T-cell (primary cell): Measurements from ENCODE around the gene PARS2. TPM values are rescaled to one million over a fixed set of nuclear protein-coding genes. Genes with fewer than 3 reads are reported as not detected.

ENCODE experiments used
- ATAC-seq, 4 experiments: fragments of 200-7000 bp in 3 of 4; fragments of 150-1000 bp in 1 of 4; cut with Tn5 transposase; replicated peaks in 1 of 4; 1 replicate in 3 of 4; 2 replicates in 1 of 4; pipeline ENCODE4 v1.10.0; 2021; ENCODE audit warnings: moderate library complexity in 3 of 4, mild to moderate bottlenecking in 2 of 4, moderate number of reproducible peaks in 1 of 4
- CTCF ChIA-PET, 2 donors: fragments of 300-600 bp; sonication (Branson Sonifier 250); formaldehyde crosslinking; loops; one replicate each; lab custom pipeline; 2022; ENCODE audit warnings: antibody characterized with exemption in 2 of 2; lab: Charles Lee
- POLR2A ChIA-PET, 2 donors: fragments of 300-600 bp; sonication (Branson Sonifier 250); formaldehyde crosslinking; loops; one replicate each; lab custom pipeline; 2022; ENCODE audit warnings: antibody characterized with exemption in 2 of 2; lab: Charles Lee
- DNase-seq, 35 experiments: peaks; one replicate each; pipeline versions ENCODE4 v3.0.0 to v3.0.0-alpha.2; 2013 to 2023
- H3K27ac ChIP-seq: one replicate; pipeline ENCODE4 v1.5.1; 2013; ENCODE audit warnings: low read length
- H3K27me3 ChIP-seq, 2 experiments: replicated peaks in 1 of 2; 1 replicate in 1 of 2; 2 replicates in 1 of 2; pipeline versions ENCODE4 v1.6.1 to v1.7.0; 2013; ENCODE audit warnings: low read length in 1 of 2, mixed read lengths in 1 of 2; ENCODE audit not compliant: control insufficient read depth in 2 of 2, insufficient read depth in 2 of 2; ENCODE audit errors: extremely low read depth in 1 of 2
- H3K36me3 ChIP-seq, 2 donors: 1 replicate in 1 of 2; 2 replicates in 1 of 2; pipeline versions ENCODE4 v1.6.1 to v1.7.0; 2013; ENCODE audit warnings: low read length in 1 of 2; ENCODE audit not compliant: control insufficient read depth in 2 of 2, insufficient read depth in 1 of 2; ENCODE audit errors: extremely low read depth in 1 of 2
- H3K4me1 ChIP-seq, 2 experiments: 1 replicate in 1 of 2; 2 replicates in 1 of 2; pipeline versions ENCODE4 v1.6.1 to v1.7.0; 2013; ENCODE audit warnings: low read length in 2 of 2, mixed read lengths in 1 of 2; ENCODE audit not compliant: insufficient read depth in 2 of 2, control insufficient read depth in 1 of 2; ENCODE audit errors: extremely low read depth in 1 of 2
- H3K4me3 ChIP-seq, 2 donors: 1 replicate in 1 of 2; 2 replicates in 1 of 2; pipeline versions ENCODE4 v1.5.1 to v1.7.0; 2013; ENCODE audit warnings: mild to moderate bottlenecking in 2 of 2, low read length in 1 of 2, moderate library complexity in 1 of 2; ENCODE audit not compliant: control insufficient read depth in 1 of 2; ENCODE audit errors: extremely low read depth in 1 of 2
- H3K9me3 ChIP-seq: 2 replicates; pipeline ENCODE4 v1.7.0; 2013
- H3K27ac Mint-ChIP-seq, 2 donors: one replicate each; pipeline ENCODE4 v1.8.0; 2020 to 2021; ENCODE audit warnings: mild to moderate bottlenecking in 2 of 2, mixed read lengths in 2 of 2
- H3K27me3 Mint-ChIP-seq, 2 donors: one replicate each; pipeline ENCODE4 v1.8.0; 2021 to 2022; ENCODE audit warnings: mixed read lengths in 2 of 2
- H3K36me3 Mint-ChIP-seq: one replicate; pipeline ENCODE4 v1.8.0; 2021; ENCODE audit warnings: mixed read lengths
- H3K4me1 Mint-ChIP-seq, 3 donors: one replicate each; pipeline ENCODE4 v1.8.0; 2020 to 2022; ENCODE audit warnings: mixed read lengths in 3 of 3, mild to moderate bottlenecking in 1 of 3
- H3K4me3 Mint-ChIP-seq, 3 donors: one replicate each; pipeline ENCODE4 v1.8.0; 2020 to 2022; ENCODE audit warnings: mild to moderate bottlenecking in 3 of 3, mixed read lengths in 3 of 3, moderate library complexity in 3 of 3
- H3K9me3 Mint-ChIP-seq, 3 donors: one replicate each; pipeline ENCODE4 v1.8.0; 2020 to 2022; ENCODE audit warnings: mixed read lengths in 3 of 3
- WGBS: methylation state at CpG from one replicate; pipeline ENCODE4 v1.1.5; 2013; ENCODE audit warnings: missing lambda C conversion rate; ENCODE audit not compliant: insufficient coverage; 5-methylcytosine and 5-hydroxymethylcytosine counted together
- total RNA-seq, 35 experiments: library from RNA in 6 of 35; stranded (reverse) in 6 of 35; fragments of 120-200 nt in 1 of 35; gene quantifications; one replicate each; pipeline versions ENCODE4 v1.2.1 to v1.2.4 and lab custom pipeline; 2013 to 2026

The PARS2 gene
- total RNA-seq = 1 to 10 TPM in 3 of 5 donors, under 1 TPM in 2; 0.68 to 6.6 (median 6.0) TPM
- 4.2 TPM for total RNA-seq (2013)
- 0.50 to 11.5 (median 3.9) reads per million in 29 experiments for total RNA-seq (lab: John Stamatoyannopoulos, UW)

- no peaks in the 10 kb centered on the region for H3K9me3 ChIP-seq
- WGBS = under 1% methylated on average over 50 of the region's 57 CpGs
- Mint-ChIP-seq H3K4me1 (peaks cover 18 to 20% (median 20%) of the 10 kb centered on the region in 3 donors), H3K27me3 (no peaks in the 10 kb centered on the region), H3K4me3 (peak within 1 kb of the TSS; percentile 90 to 93 (median 92)), H3K27ac (peak within 1 kb of the TSS; percentile 89 to 91), H3K9me3 (no peaks in the 10 kb centered on the region), H3K36me3 (no peaks in the 10 kb centered on the region)
- DNase-seq (peak; percentile 88 to 99 (median 94)), ATAC-seq (peak; percentile 96 to 98 (median 98))
- H3K4me1 ChIP-seq = peaks cover 3 to 8% of the 10 kb centered on the region in 2 experiments
- H3K27ac ChIP-seq = peak within 1 kb of the TSS; percentile 53
- no peaks in the 10 kb centered on the region for H3K36me3 ChIP-seq
- peak within 1 kb of the TSS; percentile 61 to 67 for H3K4me3 ChIP-seq
- ChIA-PET POLR2A (no interaction called here), CTCF (interaction anchor here in 1 of 2 donors (0.6 to 0.9 kb wide), 2 partner anchors 38 to 712 kb away, joined by 3 to 6 read pairs; partner anchors contain the start of gene TMEM59)
- no peaks in the 10 kb centered on the region for H3K27me3 ChIP-seq
Measured at GRCh38 chr1:54764133-54764921, at the start of gene PARS2. TSS of gene PARS2 (minus strand) at chr1:54764523. CDS start at chr1:54759161, 5,362 bp downstream.

DNA sequence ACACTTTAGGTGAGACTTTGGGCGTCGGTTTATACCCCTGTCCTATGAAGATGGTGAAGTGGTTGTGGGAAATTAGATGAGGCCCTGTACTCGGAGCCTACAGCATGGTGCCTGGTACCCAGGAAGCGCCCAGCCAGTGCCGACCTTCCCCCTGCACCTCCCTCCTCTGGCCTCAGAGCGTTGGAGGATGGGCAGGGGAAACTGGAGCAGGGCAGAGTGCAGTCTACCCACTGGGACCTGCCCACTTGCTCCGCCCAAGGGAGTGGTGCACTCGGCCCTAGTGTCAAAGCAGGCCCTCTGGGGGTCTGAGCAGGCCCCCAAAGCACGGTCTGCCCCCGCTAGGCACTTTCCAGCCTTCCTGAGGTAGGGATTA, 49.8 kb upstream of the PARS2 start:
- H3K4me3 Mint-ChIP-seq = no peak overlapping the region
- Histone ChIP-seq H3K27ac (no peak overlapping the region), H3K4me3 (no peak overlapping the region), H3K9me3 (no peaks in the 10 kb centered on the region), H3K4me1 (peaks cover 0 to 11% of the 10 kb centered on the region in 2 experiments), H3K36me3 (no peaks in the 10 kb centered on the region), H3K27me3 (peaks cover 0 to 6% of the 10 kb centered on the region in 2 experiments)
- no peaks in the 10 kb centered on the region for H3K27me3 Mint-ChIP-seq
- 59% methylated on average over 2 of the region's 10 CpGs for WGBS
- ATAC-seq (no peak), DNase-seq (peak in 1 of 35 experiments; percentile 14)
- H3K4me1 Mint-ChIP-seq = peaks cover 6 to 8% (median 8%) of the 10 kb centered on the region in 3 donors
- POLR2A ChIA-PET = no interaction called here
- H3K9me3 Mint-ChIP-seq = no peaks in the 10 kb centered on the region
- CTCF ChIA-PET = no interaction called here
- H3K27ac Mint-ChIP-seq = no peak overlapping the region
- H3K36me3 Mint-ChIP-seq = no peaks in the 10 kb centered on the region

- H3K9me3 ChIP-seq = no peaks in the 10 kb centered on the region
- POLR2A ChIA-PET = no interaction called here
- H3K36me3 ChIP-seq = no peaks in the 10 kb centered on the region
- H3K4me1 Mint-ChIP-seq = peaks cover 6 to 8% (median 6%) of the 10 kb centered on the region in 3 donors
- H3K9me3 Mint-ChIP-seq = no peaks in the 10 kb centered on the region
- CTCF ChIA-PET = interaction anchor here in 1 of 2 donors (0.6 kb wide), 1 partner anchor 1024 kb away, joined by 5 read pairs; no protein-coding TSS in a partner anchor
- ATAC-seq (no peak), DNase-seq (no peak)
- H3K4me1 ChIP-seq = peaks cover 0 to 16% of the 10 kb centered on the region in 2 experiments
- H3K27me3 ChIP-seq = peaks cover 0 to 6% of the 10 kb centered on the region in 2 experiments
- no peak overlapping the region for H3K27ac Mint-ChIP-seq
- H3K36me3 Mint-ChIP-seq = no peaks in the 10 kb centered on the region
- 91% methylated on average over 6 of the region's 13 CpGs for WGBS
- H3K27me3 Mint-ChIP-seq = no peaks in the 10 kb centered on the region
- no peak overlapping the region for H3K4me3 ChIP-seq
- H3K27ac ChIP-seq = no peak overlapping the region
- H3K4me3 Mint-ChIP-seq = no peak overlapping the region
Measured at GRCh38 chr1:54813485-54814125, 49.3 kb upstream of the PARS2 start.

- ChIA-PET CTCF (interaction anchor here in 1 of 2 donors (0.6 kb wide), 1 partner anchor 80 kb away, joined by 3 read pairs; no protein-coding TSS in a partner anchor), POLR2A (interaction anchor here in 1 of 2 donors (0.7 kb wide), 1 partner anchor 1598 kb away, joined by 4 read pairs; no protein-coding TSS in a partner anchor)
- H3K36me3 ChIP-seq = no peaks in the 10 kb centered on the region
- WGBS = 36% methylated on average over 6 of the region's 13 CpGs
- H3K36me3 Mint-ChIP-seq = no peaks in the 10 kb centered on the region
- peaks cover 2 to 5% (median 2%) of the 10 kb centered on the region in 3 donors for H3K4me1 Mint-ChIP-seq
- no peak overlapping the region for H3K27ac ChIP-seq
- DNase-seq (peak in 3 of 35 experiments; percentile 7 to 30 (median 27)), ATAC-seq (no peak)
- no peak overlapping the region for H3K4me3 ChIP-seq
- H3K27ac Mint-ChIP-seq = no peak overlapping the region
- peaks cover 0 to 6% of the 10 kb centered on the region in 2 experiments for H3K27me3 ChIP-seq
- H3K4me3 Mint-ChIP-seq = no peak overlapping the region
- no peaks in the 10 kb centered on the region for H3K27me3 Mint-ChIP-seq
- H3K9me3 ChIP-seq = no peaks in the 10 kb centered on the region
- no peaks in the 10 kb centered on the region for H3K9me3 Mint-ChIP-seq
- peaks cover 0 to 20% of the 10 kb centered on the region in 2 experiments for H3K4me1 ChIP-seq
Measured at GRCh38 chr1:54812801-54813484, 48.6 kb upstream of the PARS2 start.

DNA sequence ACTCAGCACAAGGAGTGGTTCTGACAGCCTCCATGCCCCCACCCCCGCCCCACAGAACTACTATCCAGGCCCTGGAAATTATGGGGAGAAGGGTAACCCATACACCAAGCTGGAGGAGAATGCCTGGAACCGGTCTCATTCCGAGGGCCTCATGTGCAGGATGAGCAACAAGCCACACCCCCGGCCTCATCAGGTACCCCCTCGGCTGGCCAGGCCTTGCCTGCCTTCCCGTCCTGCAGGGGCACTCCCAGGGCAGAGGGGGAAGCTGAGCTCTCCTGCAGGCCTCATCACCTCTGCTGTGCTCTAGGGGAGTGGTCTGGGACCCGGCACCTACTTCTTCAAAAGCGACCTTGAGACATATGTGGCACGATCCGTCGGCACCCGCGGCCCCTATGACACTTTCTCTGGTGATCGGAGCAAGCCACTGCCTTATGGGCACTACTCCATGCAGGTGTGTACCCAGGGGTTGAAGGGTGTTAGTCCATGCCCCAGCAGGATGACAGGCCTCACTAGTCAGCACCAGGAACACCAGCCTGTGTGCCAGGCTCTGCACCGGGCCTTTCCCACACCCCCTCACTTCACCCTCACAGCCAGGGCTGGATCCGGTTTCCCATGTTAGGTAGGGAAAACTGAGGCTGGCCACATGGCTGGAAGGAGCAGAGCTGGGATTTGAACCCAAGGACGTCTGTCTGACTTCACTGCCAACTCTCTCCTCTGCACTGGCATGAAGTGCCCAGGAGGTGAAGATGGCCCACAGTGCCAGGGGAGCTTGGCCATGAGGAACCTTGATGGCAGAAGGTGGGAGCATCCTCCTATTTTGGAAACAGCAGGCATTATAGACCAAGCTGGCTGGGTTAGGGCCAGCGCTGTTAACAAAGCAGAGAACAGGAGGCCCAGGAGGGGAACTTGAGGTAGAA, 47.7 kb upstream of the PARS2 start:
- 90% methylated on average over 12 of the region's 18 CpGs for WGBS
- POLR2A ChIA-PET = interaction anchor here in 1 of 2 donors (0.7 kb wide), 1 partner anchor 1597 kb away, joined by 4 read pairs; no protein-coding TSS in a partner anchor
- peaks cover 0 to 11% (median 2%) of the 10 kb centered on the region in 3 donors for H3K4me1 Mint-ChIP-seq
- no peak overlapping the region for H3K27ac ChIP-seq
- H3K4me3 ChIP-seq = no peak overlapping the region
- no peaks in the 10 kb centered on the region for H3K36me3 Mint-ChIP-seq
- H3K9me3 ChIP-seq = no peaks in the 10 kb centered on the region
- H3K4me3 Mint-ChIP-seq = no peak overlapping the region
- CTCF ChIA-PET = interaction anchor here (0.5 to 0.6 kb wide), 3 partner anchors 79 to 317 kb away, joined by 3 to 5 read pairs (median 5); no protein-coding TSS in a partner anchor
- no peaks in the 10 kb centered on the region for H3K9me3 Mint-ChIP-seq
- no peaks in the 10 kb centered on the region for H3K36me3 ChIP-seq
- no peak overlapping the region for H3K27ac Mint-ChIP-seq
- peaks cover 0 to 6% of the 10 kb centered on the region in 2 experiments for H3K27me3 ChIP-seq
- peaks cover 0 to 29% of the 10 kb centered on the region in 2 experiments for H3K4me1 ChIP-seq
- DNase-seq (peak in 1 of 35 experiments; percentile 23), ATAC-seq (no peak)
- H3K27me3 Mint-ChIP-seq = no peaks in the 10 kb centered on the region
